EH (cell line): ENCODE measurements around the gene C1QL1.

Experiments
- DNase-seq: peaks from one replicate; pipeline ENCODE4 v3.0.0-alpha.2; 2015; ENCODE audit warnings: low read depth

C1QL1 gene

DNA sequence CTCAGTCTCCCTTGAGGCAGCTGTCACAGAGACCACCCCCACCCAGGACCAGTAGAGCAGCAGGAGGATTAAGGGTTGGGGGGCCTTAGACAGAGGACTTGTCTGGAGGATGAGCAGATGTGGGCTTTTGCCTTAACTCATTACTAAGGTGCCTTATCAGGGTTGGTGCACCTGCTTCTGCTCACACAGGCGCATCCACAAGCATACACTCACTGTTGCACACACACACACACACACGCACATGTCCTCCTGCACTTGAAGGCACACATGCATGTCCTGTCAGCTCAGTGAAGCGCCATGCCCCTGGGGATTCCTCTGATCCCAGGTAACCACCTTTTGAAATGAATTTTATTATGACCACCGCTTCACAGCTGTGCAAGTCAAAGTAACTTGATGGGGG lies 54.0 kb downstream of the C1QL1 start:
- no peak for DNase-seq

DNA sequence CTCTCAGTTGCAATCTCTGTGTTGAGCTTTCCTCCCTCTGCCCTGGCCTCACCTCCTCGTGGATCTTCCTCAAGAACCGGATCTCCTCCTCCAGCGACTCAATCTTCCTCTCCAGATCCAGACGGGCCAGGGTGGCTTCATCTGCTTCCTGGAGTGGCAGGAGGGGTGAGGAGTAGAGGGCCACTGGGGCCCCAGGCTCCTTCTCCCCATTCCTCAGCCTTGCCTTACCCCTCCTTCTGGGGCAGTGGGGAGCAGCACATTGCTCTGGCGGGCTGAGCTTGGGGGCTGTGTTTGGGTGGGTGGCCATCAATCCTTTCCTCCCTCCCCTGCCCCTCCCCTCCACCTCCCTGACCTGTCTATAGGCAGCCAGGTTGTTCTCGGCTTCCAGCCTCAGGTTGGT lies 54.4 kb downstream of the C1QL1 start:
- DNase-seq: no peak

DNA sequence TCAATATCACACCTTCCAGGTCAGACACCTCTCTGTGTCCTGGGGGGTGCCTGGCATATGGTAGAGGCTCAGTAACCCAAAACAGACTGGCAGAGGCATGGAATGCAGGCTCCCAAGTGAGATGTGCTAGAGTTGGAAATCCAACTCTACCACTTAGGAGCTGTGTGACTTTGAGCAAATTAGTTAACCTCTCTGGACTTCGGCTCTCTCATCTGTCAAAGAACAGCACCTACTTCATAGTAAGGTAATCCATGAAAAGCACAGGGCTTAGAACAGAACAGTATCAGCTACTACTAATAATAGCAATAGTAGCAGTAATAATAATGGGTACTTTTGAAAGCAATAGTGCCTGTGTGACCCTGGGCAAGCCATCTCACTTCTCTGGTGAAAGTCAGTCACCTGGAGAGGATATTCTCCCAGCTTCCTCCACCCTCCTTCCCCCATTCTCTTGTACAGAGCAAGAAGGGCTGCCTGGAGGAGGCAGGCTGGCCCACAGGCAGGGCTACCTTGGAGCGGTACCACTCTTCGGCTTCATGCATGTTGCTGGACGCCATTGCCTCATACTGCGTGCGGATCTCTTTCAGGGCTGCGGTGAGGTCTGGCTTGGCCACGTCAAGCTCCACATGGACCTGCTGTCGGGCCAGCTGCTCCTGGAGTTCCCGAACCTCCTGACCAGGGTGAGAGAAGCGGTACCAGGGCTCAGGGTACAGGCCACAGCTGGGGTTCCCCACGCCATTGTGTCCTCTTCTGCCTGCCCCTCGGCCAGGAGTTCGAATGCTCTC lies 55.1 kb downstream of the C1QL1 start:
- no peak for DNase-seq

DNA sequence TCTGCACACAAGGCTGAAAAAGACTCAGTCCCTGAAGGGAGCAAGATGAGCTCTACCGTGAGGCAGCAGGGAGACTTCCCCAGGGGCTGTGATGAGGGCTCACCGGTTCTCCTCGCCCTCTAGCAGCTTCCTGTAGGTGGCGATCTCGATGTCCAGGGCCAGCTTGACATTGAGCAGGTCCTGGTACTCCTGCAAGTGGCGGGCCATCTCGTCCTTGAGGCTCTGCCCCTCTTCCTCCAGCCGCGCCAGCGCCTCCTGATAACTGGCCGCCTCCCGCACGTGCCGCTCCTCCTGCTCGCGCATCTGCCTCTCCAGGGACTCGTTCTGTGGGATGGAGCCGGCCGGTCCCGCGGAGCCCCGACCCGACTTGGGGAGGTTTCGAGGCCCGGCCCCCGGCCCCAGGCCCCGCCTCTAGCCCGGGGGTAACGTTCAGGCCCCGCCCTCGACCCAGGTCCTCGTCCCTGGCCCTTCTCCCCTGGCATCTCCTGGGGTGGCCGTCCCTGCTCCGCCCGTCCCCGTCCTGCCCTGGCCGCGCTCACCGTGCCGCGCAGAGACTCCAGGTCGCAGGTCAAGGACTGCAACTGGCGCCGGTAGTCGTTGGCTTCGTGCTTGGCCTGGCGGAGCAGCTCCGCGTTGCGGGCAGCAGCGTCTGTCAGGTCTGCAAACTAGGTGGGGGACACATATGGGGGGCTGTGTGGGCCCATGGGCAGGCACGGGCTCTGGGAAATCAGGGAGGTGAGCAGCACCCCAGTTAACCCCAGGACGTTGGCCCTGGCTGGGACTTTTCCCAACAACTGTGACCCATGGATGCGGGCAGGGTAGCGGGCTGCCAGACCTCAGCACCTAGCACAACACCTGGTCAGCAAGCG lies 56.7 kb downstream of the C1QL1 start:
- DNase-seq: peak; percentile 63

DNA sequence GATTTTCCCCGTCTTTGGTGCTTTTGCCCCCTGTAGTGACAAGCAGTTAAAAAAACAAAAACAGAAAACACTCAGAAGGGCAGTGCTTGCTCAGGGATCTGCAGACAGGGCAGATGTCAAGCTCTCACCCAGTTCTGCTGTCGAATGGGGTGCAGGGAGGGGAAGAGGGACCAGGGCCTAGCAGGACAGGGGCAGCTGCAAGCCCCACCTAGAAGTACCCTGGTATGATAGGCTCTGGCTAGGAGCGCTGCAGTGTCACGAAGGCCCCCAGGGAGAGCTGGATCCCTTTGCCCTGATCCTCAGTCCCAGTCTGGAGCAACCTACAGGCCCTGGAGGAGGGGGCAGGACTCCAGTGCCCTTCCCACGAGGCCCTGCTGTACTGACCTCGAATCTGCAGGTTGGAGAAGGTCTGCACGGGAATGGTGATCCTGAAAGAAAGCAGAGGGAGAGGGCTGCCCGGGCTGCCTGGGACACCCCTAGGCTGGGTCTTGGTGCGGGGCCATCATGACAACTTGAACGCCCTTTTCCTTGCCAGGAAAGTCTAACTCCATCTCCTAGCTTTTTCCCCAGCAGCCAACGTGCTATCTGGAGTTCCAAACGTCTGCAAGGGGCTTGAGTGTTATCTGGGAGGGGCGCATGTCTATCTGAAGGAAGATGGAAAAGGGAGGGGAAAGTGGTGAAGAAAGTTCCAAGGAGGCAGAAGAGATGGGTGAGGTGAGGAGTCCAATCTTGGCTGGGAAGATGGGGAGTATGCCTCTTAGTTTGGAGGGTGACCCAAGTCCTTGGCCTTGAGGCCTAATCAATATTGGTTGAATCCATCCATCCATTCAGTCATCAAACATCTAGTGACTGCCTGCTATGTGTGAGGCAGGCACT lies 57.6 kb downstream of the C1QL1 start:
- DNase-seq: no peak
